BLaER1 treated with 17β-estradiol and CSF1 and Interleukin-3, amounts not matched to agents 10 nM and 100 nM (cell line): ENCODE data around the gene PODNL1.

Experiments
- H3K27ac ChIP-seq, 11 experiments: shearing (Covaris generic); formaldehyde crosslinking; 2 replicates each; pipeline ENCODE4 v1.8.1; 2022
- H3K27me3 ChIP-seq, 11 experiments: shearing (Covaris generic); formaldehyde crosslinking; 2 replicates each; pipeline ENCODE4 v1.8.1; 2022
- H3K36me3 ChIP-seq, 11 experiments: shearing (Covaris generic); formaldehyde crosslinking; 2 replicates each; pipeline ENCODE4 v1.8.1; 2022
- H3K4me1 ChIP-seq, 10 experiments: shearing (Covaris generic); formaldehyde crosslinking; 2 replicates each; pipeline ENCODE4 v1.8.1; 2022
- H3K4me2 ChIP-seq, 11 experiments: shearing (Covaris generic); formaldehyde crosslinking; 2 replicates each; pipeline ENCODE4 v1.8.1; 2022
- H3K4me3 ChIP-seq, 10 experiments: shearing (Covaris generic); formaldehyde crosslinking; 2 replicates each; pipeline ENCODE4 v1.8.1; 2022
- H3K9ac ChIP-seq, 11 experiments: shearing (Covaris generic); formaldehyde crosslinking; 2 replicates each; pipeline ENCODE4 v1.8.1; 2022
- H3K9me3 ChIP-seq, 11 experiments: shearing (Covaris generic); formaldehyde crosslinking; replicated peaks in 1 of 11; 2 replicates each; pipeline ENCODE4 v1.8.1; 2022
- H4K20me1 ChIP-seq, 11 experiments: shearing (Covaris generic); formaldehyde crosslinking; 2 replicates each; pipeline ENCODE4 v1.8.1; 2022
- Cebpa-rat ChIP-seq, 11 experiments: shearing (Covaris generic); IDR thresholded peaks; 2 replicates each; pipeline ENCODE4 v1.8.1; 2022

PODNL1 gene

GRCh38 chr19:13962699-13963602 lies 24.7 kb upstream of the PODNL1 start:
- H3K27ac ChIP-seq = no peak overlapping the region
- H3K4me2 ChIP-seq = no peak overlapping the region
- H3K4me1 ChIP-seq = no peaks in the 10 kb centered on the region
- H3K4me3 ChIP-seq = no peak overlapping the region
- H3K27me3 ChIP-seq = no peaks in the 10 kb centered on the region
- H4K20me1 ChIP-seq = peaks cover 0 to 40% (median 12%) of the 10 kb centered on the region in 11 experiments; a peak in 15 of 22 replicates
- no peak overlapping the region for H3K9ac ChIP-seq
- no peaks in the 10 kb centered on the region for H3K9me3 ChIP-seq
- H3K36me3 ChIP-seq = peaks cover 68 to 94% (median 85%) of the 10 kb centered on the region in 11 experiments
- TF ChIP-seq Cebpa-rat (IDR thresholded peaks at IDR 0.05) = no peak

- Histone ChIP-seq H3K27me3 (no peaks in the 10 kb centered on the region), H3K9ac (no peak overlapping the region), H3K9me3 (no peaks in the 10 kb centered on the region), H3K36me3 (peaks cover 68 to 94% (median 85%) of the 10 kb centered on the region in 11 experiments), H4K20me1 (peaks cover 0 to 49% (median 17%) of the 10 kb centered on the region in 11 experiments; a peak in 15 of 22 replicates), H3K4me3 (no peak overlapping the region), H3K4me2 (no peak overlapping the region), H3K4me1 (no peaks in the 10 kb centered on the region), H3K27ac (no peak overlapping the region)
- TF ChIP-seq Cebpa-rat (IDR thresholded peaks at IDR 0.05) = no peak
Observed at GRCh38 chr19:13961826-13962698, 23.8 kb upstream of the PODNL1 start.

GRCh38 chr19:13960863-13961784 lies 22.9 kb upstream of the PODNL1 start:
- H3K27me3 ChIP-seq = no peaks in the 10 kb centered on the region
- peaks cover 0 to 55% (median 23%) of the 10 kb centered on the region in 11 experiments; a peak in 15 of 22 replicates for H4K20me1 ChIP-seq
- H3K9me3 ChIP-seq = no peaks in the 10 kb centered on the region
- TF ChIP-seq Cebpa-rat (IDR thresholded peaks at IDR 0.05) = no peak
- no peak overlapping the region for H3K4me3 ChIP-seq
- no peaks in the 10 kb centered on the region for H3K4me1 ChIP-seq
- H3K9ac ChIP-seq = no peak overlapping the region
- H3K4me2 ChIP-seq = no peak overlapping the region
- peaks cover 68 to 94% (median 85%) of the 10 kb centered on the region in 11 experiments for H3K36me3 ChIP-seq
- H3K27ac ChIP-seq = no peak overlapping the region

GRCh38 chr19:13959962-13960862 lies 22.0 kb upstream of the PODNL1 start:
- no peaks in the 10 kb centered on the region for H3K27me3 ChIP-seq
- H4K20me1 ChIP-seq = peaks cover 0 to 57% (median 26%) of the 10 kb centered on the region in 11 experiments; a peak in 15 of 22 replicates
- H3K9me3 ChIP-seq = no peaks in the 10 kb centered on the region
- no peak overlapping the region for H3K27ac ChIP-seq
- H3K4me3 ChIP-seq = no peak overlapping the region
- H3K36me3 ChIP-seq = peaks cover 76 to 94% (median 85%) of the 10 kb centered on the region in 11 experiments
- H3K9ac ChIP-seq = no peak overlapping the region
- no peaks in the 10 kb centered on the region for H3K4me1 ChIP-seq
- TF ChIP-seq Cebpa-rat (IDR thresholded peaks at IDR 0.05) = no peak
- H3K4me2 ChIP-seq = no peak overlapping the region

GRCh38 chr19:13959141-13959961 lies 21.1 kb upstream of the PODNL1 start:
- peaks cover 79 to 94% (median 90%) of the 10 kb centered on the region in 11 experiments for H3K36me3 ChIP-seq

GRCh38 chr19:13958043-13958442 lies 19.8 kb upstream of the PODNL1 start:
- peaks cover 78 to 92% (median 86%) of the 10 kb centered on the region in 11 experiments for H3K36me3 ChIP-seq
- no peak overlapping the region for H3K27ac ChIP-seq
- no peak overlapping the region for H3K9ac ChIP-seq
- no peak overlapping the region for H3K4me3 ChIP-seq
- H3K27me3 ChIP-seq = no peaks in the 10 kb centered on the region
- TF ChIP-seq Cebpa-rat (IDR thresholded peaks at IDR 0.05) = no peak
- H3K9me3 ChIP-seq = no peaks in the 10 kb centered on the region
- peaks cover 0 to 78% (median 44%) of the 10 kb centered on the region in 11 experiments; a peak in 19 of 22 replicates for H4K20me1 ChIP-seq
- no peak overlapping the region for H3K4me2 ChIP-seq
- peaks cover 11 to 15% (median 13%) of the 10 kb centered on the region in 10 experiments for H3K4me1 ChIP-seq

More at GRCh38 chr19:13959141-13959961, 21.1 kb upstream of the PODNL1 start:
- peaks cover 0 to 65% (median 31%) of the 10 kb centered on the region in 11 experiments; a peak in 17 of 22 replicates for H4K20me1 ChIP-seq
- H3K9me3 ChIP-seq = no peaks in the 10 kb centered on the region
- TF ChIP-seq Cebpa-rat (IDR thresholded peaks at IDR 0.05) = no peak
- no peak overlapping the region for H3K4me2 ChIP-seq
- H3K27me3 ChIP-seq = no peaks in the 10 kb centered on the region
- no peak overlapping the region for H3K9ac ChIP-seq
- H3K27ac ChIP-seq = no peak overlapping the region
- peaks cover 0 to 2% (median 0%) of the 10 kb centered on the region in 10 experiments; a peak in 4 of 20 replicates for H3K4me1 ChIP-seq
- no peak overlapping the region for H3K4me3 ChIP-seq

GRCh38 chr19:13957051-13957450 lies 18.8 kb upstream of the PODNL1 start:
- Histone ChIP-seq H3K36me3 (peaks cover 73 to 83% (median 80%) of the 10 kb centered on the region in 11 experiments), H3K27me3 (no peaks in the 10 kb centered on the region)

More at GRCh38 chr19:13957051-13957450, 18.8 kb upstream of the PODNL1 start:
- Histone ChIP-seq H3K4me2 (no peak overlapping the region), H3K9me3 (no peaks in the 10 kb centered on the region), H4K20me1 (peaks cover 0 to 80% (median 45%) of the 10 kb centered on the region in 11 experiments; a peak in 19 of 22 replicates), H3K4me3 (no peak overlapping the region), H3K9ac (peak overlapping the region in 1 of 11 experiments; percentile 9; a peak in 1 of 22 replicates), H3K27ac (no peak overlapping the region), H3K4me1 (peaks cover 11 to 15% (median 14%) of the 10 kb centered on the region in 10 experiments)
- no peak for TF ChIP-seq Cebpa-rat (IDR thresholded peaks at IDR 0.05)
